ENCODE measurements around the gene CACNB4.

The CACNB4 gene

GRCh38 chr2:152086231-152086630, 12.6 kb downstream of the CACNB4 start:
- DNase-seq, result no peak

DNA sequence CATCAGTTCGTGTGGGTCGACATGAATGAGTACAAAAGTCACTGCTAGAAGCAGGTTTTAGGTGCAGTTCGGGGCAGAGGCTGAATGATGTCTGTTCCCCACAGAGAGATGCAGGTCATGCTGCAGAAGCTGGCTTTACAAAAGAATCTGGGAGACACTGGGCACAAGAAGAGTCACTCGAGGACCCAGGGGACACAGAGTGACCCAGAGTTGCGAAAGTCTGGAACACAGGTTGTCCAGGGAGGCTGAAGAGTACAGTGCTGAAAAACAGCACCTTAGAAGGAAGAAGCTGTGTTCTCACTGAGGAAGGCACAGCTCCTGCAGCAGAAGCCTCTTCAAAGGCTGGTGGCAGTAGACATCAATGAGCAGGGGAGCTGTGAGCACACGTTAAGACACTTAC, 14.8 kb downstream of the CACNB4 start:
- DNase-seq, result no peak

- DNase-seq, result no peak
Measured at GRCh38 chr2:152083202-152083875, 15.5 kb downstream of the CACNB4 start.

GRCh38 chr2:152078662-152079061, 20.2 kb downstream of the CACNB4 start:
- no peak for DNase-seq

GRCh38 chr2:152078023-152078422, 20.8 kb downstream of the CACNB4 start:
- no peak for DNase-seq

GRCh38 chr2:152075461-152076050, 23.3 kb downstream of the CACNB4 start:
- no peak for DNase-seq

DNA sequence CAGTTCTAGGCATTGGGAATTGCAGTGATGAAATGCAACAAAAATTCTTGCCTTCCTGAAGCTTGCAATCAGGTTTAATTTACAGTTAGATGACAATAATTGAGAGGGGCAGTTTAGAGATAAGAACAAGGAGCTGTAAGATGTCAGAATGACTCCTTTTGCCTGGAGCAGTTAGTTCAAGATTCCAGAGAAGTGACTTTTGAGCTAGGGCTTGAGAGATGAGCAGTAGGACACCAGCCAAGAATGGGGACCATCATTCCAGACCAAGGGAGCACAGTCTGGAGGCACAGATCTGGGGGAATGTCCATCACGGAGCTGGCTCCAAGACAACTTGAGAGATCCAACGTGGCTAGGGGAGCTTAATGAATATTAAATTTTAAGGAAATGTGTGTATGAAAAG, 26.8 kb downstream of the CACNB4 start:
- no peak for DNase-seq

- no peak for DNase-seq
Measured at GRCh38 chr2:152071518-152071917, 27.3 kb downstream of the CACNB4 start.

DNA sequence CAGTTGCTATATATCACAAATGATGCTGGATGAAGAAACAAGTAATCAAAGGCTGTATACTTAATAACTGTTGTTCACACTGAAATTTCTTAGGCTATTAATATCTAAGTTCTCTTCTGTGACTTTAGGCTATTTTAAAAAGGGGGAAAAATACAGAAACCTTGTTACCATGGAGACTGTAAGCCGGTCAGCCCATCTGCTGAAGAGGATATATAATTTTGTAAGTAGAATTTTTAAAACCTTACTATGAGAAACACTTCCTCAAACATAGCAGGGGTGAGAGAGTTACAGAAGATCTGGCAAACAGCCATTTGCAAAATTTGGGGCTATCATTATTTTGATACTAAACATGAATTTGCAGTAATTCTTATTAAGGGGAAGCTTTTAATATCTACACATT, 27.8 kb downstream of the CACNB4 start:
- DNase-seq, result no peak

GRCh38 chr2:152068226-152068625, 30.6 kb downstream of the CACNB4 start:
- no peak for DNase-seq

- DNase-seq, result no peak
Measured at GRCh38 chr2:152067823-152068222, 31.0 kb downstream of the CACNB4 start.

DNA sequence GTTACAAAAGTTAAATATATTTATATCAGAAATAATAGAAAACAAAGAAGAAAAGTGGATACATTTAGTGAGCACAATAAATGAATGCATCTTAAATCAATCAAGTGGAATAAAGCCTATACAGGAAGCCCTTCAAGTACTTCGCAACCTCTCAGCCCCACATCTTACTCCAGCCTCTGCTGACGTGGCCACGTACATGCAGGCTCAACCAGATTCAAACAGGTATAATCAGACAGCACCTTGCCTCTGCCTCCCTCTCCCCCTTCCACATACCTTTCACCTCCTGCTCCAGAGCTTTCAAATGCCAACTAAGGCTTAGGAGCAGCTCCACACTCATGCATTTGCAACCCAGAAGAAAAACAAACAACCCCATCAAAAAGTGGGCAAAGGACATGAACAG, 32.9 kb downstream of the CACNB4 start:
- DNase-seq, result no peak

DNA sequence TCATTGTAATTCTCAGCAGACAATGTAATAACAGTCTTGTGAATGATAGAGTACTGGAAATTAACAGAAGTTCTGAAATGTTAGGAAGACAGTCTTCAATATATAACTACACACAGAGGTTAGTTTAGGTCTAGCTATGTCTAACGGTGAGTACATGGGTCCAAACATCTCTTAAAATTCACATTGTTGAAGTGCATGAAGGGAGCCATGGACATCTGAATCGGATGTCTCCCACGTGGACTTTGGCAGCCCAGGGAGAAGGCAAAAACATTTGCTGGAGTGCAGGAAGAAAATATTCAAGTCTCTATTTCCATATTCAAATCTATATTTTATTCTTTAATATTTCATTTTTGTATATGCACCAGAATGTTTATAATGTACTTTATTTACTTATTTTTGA, 34.8 kb downstream of the CACNB4 start:
- no peak for DNase-seq

GRCh38 chr2:152063325-152063924, 35.4 kb downstream of the CACNB4 start:
- no peak for DNase-seq

GRCh38 chr2:152062125-152063091, 36.4 kb downstream of the CACNB4 start:
- DNase-seq, result no peak

- no peak for DNase-seq
Measured at GRCh38 chr2:152061383-152061782, 37.5 kb downstream of the CACNB4 start.

GRCh38 chr2:152058655-152059054, 40.2 kb downstream of the CACNB4 start:
- no peak for DNase-seq

DNA sequence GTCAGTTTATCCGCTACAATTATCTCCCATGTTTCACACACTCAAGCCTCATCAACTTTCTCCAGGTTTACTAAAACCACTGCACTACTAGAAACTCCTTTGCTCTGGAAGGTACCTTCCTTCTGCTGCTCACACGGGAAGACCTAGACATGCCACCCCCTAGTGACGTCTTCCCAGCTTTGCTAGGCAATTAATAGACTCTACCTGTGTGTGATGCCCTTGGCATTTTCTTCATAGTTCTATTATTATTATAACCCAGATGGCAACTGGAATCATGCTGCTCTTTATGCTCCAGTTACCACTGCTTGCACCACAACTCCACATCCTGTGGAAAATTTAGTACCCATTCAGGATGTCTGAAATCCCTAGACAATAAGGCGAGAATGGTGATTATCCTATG, 42.4 kb downstream of the CACNB4 start:
- no peak for DNase-seq

DNA sequence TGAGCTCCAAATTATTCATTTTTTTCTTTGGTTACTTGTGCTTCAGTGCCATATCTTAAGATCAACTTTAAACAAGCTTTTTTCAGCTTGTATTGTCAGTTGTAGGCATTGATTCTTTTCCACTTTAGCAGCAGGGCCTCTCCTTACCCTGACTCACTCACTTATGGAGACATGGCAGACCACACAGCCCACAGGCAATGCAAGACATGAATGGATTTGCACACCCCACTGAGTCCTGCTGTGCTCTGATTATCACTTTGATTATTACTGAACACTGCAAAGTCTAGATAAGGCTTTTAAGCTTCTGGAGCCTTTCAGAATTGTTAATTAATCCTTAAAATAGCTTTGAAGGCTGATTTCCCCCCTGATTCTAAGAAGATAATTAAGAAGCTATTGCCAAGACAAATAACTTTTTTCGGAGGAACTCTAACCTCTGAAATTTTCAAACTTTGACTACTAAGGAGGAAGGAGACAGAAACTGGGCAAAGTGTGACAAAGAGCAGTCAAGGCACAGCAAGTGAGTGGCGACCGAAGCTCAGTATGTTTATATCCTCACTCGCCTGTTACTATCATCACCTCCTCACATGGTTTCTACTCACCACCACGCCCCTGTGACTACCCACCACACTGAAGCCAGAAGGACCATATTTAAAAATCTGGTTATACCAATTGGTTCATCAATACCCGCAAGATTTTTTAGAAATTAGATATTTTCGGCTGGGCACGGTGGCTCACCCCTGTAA, 43.3 kb downstream of the CACNB4 start:
- DNase-seq, result no peak

DNA sequence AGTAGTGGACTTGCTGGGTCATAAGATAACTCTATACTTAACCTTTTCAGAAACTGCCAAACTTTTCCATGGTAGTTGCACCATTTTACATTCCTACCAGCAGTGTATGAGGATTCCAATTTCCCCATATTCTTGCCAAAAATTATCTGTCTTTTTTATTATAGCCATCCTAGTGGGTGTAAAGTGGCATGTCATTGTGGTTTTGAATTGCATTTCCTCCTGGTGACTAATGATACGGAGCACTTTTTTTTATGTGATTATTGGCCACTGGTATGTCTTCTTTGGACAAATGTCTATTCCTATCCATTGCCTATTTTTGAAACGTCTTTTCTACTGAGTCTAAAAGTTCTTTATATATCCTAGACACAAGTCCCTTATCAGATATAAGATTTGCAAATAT, 44.3 kb downstream of the CACNB4 start:
- DNase-seq, result no peak

- DNase-seq, result no peak
Measured at GRCh38 chr2:152051436-152051835, 47.4 kb downstream of the CACNB4 start.

GRCh38 chr2:152050915-152051314, 47.9 kb downstream of the CACNB4 start:
- DNase-seq, result no peak

DNA sequence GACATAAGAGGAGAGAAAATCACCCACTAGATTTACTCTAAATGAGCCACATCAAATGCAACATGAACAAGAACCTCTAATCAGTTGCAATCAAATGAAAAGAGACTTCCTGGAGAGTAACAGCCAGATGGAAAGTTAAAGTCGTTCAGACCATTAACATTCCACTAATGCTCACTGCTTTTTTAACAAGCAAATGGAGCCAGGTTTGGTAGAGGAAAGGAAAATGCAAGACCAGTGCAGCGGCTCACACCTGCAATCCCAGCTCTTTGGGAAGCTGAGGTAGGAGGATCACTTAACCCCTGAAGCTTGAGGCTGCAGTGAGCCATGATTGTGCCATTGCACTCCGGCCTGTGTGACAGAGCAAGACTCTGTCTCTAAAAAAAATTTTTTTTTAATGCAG, 48.5 kb downstream of the CACNB4 start:
- no peak for DNase-seq
